ENCODE data around the gene HDAC4.

DNA sequence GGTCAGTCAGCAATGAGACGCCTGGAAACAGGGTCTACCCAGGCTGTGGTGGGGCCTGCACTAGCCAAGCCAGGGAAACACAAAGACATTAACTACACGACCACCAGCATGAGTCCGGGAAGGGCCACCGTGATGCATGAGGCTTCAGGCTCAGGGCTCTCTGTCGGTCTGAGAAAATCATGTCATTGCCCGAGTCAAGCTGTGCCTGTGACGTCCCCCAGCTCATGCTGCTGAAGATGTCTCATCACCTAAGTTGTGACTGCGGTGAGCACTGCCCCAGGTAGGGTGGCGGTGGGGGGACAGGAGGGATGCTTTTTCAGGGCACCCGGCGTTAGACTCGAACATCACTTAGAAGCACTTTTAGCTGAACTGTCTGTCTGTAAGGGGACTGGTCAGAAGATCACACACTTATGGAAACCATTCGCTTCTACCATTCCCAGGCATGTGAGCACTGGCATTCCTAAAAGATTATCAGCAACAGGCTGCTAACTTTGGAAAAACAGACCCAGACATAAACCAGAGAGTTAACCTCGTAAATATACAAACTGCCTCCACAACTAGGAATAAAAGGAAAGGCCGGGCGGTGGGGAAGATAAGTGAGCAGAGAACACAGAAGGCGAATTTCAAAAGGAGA, 234.5 kb downstream of the HDAC4 start:
- no peak for TF ChIP-seq EMX1 (CRISPR knock-in tag; IDR thresholded peaks at IDR 0.05)
- TF ChIP-seq, protein P1, sequence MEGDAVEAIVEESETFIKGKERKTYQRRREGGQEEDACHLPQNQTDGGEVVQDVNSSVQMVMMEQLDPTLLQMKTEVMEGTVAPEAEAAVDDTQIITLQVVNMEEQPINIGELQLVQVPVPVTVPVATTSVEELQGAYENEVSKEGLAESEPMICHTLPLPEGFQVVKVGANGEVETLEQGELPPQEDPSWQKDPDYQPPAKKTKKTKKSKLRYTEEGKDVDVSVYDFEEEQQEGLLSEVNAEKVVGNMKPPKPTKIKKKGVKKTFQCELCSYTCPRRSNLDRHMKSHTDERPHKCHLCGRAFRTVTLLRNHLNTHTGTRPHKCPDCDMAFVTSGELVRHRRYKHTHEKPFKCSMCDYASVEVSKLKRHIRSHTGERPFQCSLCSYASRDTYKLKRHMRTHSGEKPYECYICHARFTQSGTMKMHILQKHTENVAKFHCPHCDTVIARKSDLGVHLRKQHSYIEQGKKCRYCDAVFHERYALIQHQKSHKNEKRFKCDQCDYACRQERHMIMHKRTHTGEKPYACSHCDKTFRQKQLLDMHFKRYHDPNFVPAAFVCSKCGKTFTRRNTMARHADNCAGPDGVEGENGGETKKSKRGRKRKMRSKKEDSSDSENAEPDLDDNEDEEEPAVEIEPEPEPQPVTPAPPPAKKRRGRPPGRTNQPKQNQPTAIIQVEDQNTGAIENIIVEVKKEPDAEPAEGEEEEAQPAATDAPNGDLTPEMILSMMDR (IDR thresholded peaks at IDR 0.05) = no peak
- TF ChIP-seq SP1 (CRISPR knock-in tag; conservative IDR thresholded peaks at IDR 0.05) = no peak
- no peak for TF ChIP-seq NFE2L1 (CRISPR knock-in tag; IDR thresholded peaks at IDR 0.05)

Measured in WTC11 (cell line).